OCI-LY7 (cell line): Measurements from ENCODE around the gene SGK1. TPM values are rescaled to one million over a fixed set of nuclear protein-coding genes. Genes with fewer than 3 reads are reported as not detected.
"Not testable (repeated sequence)": the region's sequence is repeated elsewhere in the genome, so short reads cannot be mapped to it uniquely, and the experiment has no call there.

Experiments used
- BruUV-seq: library from RNA; stranded (reverse); fragments of 400-500 nt; replicated peaks from 2 replicates; lab custom pipeline; 2021; lab: Mats Ljungman, UMichigan
- CTCF ChIA-PET: fragments of 300-600 bp; sonication (Branson Sonifier 250); formaldehyde crosslinking; loops from one replicate; lab custom pipeline; 2022; ENCODE audit warnings: antibody characterized with exemption; ENCODE audit not compliant: unreplicated experiment; lab: Charles Lee
- POLR2A ChIA-PET: fragments of 300-600 bp; sonication (Branson Sonifier 250); formaldehyde crosslinking; loops from one replicate; lab custom pipeline; 2022; ENCODE audit warnings: antibody characterized with exemption; lab: Charles Lee
- DNase-seq: peaks from one replicate; pipeline ENCODE4 v3.0.0-alpha.2; 2015; ENCODE audit warnings: low spot score
- H2AFZ ChIP-seq: fragments of 200-600 bp; sonication (generic), shearing (Covaris generic); 2 replicates; pipeline ENCODE4 v1.6.1; 2014; ENCODE audit warnings: mild to moderate bottlenecking, antibody characterized with exemption, low read length, moderate library complexity
- H3K27ac ChIP-seq: fragments of 200-600 bp; sonication (generic); 2 replicates; pipeline ENCODE4 v1.5.1; 2014; ENCODE audit warnings: mixed run types, low read depth, mild to moderate bottlenecking, moderate library complexity, low read length, inconsistent platforms; ENCODE audit not compliant: poor library complexity, severe bottlenecking
- H3K36me3 ChIP-seq: fragments of 200-600 bp; sonication (generic); 2 replicates; pipeline ENCODE4 v1.6.1; 2014; ENCODE audit warnings: mild to moderate bottlenecking, antibody characterized with exemption, low read length, moderate library complexity, mixed read lengths; ENCODE audit not compliant: insufficient read depth
- H3K4me1 ChIP-seq: fragments of 200-600 bp; sonication (generic); 2 replicates; pipeline ENCODE4 v1.5.1; 2014; ENCODE audit warnings: mild to moderate bottlenecking, low read length; ENCODE audit not compliant: insufficient read depth, poor library complexity, severe bottlenecking
- H3K4me2 ChIP-seq: fragments of 200-600 bp; sonication (generic); 2 replicates; pipeline ENCODE4 v1.6.1; 2014; ENCODE audit warnings: mild to moderate bottlenecking, low read length
- H3K4me3 ChIP-seq: fragments of 200-600 bp; sonication (generic); 2 replicates; pipeline ENCODE4 v1.5.1; 2014; ENCODE audit warnings: mild to moderate bottlenecking, low read depth, low read length; ENCODE audit not compliant: poor library complexity, severe bottlenecking
- H3K79me2 ChIP-seq: fragments of 200-600 bp; sonication (generic); 2 replicates; pipeline ENCODE4 v1.6.1; 2016; ENCODE audit warnings: low read depth, mild to moderate bottlenecking, low read length, moderate library complexity, mixed read lengths; ENCODE audit not compliant: insufficient read depth
- H3K9me2 ChIP-seq: fragments of 200-600 bp; sonication (generic); 2 replicates; pipeline ENCODE4 v1.6.1; 2016; ENCODE audit warnings: mild to moderate bottlenecking, low read length, mixed read lengths; ENCODE audit not compliant: insufficient read depth
- H3K9me3 ChIP-seq: fragments of 200-600 bp; sonication (generic); 2 replicates; pipeline ENCODE4 v1.6.1; 2014; ENCODE audit warnings: mild to moderate bottlenecking, mixed run types, low read length, mixed read lengths
- H4K20me1 ChIP-seq: fragments of 200-600 bp; sonication (generic); 2 replicates; pipeline ENCODE4 v1.6.1; 2014; ENCODE audit warnings: mild to moderate bottlenecking, antibody characterized with exemption, low read length, moderate library complexity, mixed read lengths; ENCODE audit not compliant: insufficient read depth
- EZH2phosphoT487 ChIP-seq: fragments of 200-600 bp; sonication (generic); IDR thresholded peaks from 2 replicates; pipeline ENCODE4 v1.6.1; 2018; ENCODE audit warnings: low read depth, borderline replicate concordance, mild to moderate bottlenecking, mixed run types, antibody characterized with exemption, low read length, moderate library complexity, mixed read lengths
- intact Hi-C: fragments of 100-400 bp; cut with micrococcal nuclease; formaldehyde crosslinking; loops from one replicate; pipeline ENCODE4 v1.10.0; 2022; ENCODE audit not compliant: unreplicated experiment
- total RNA-seq, 2 experiments: library from RNA; depleted of rRNA in 1 of 2; stranded (reverse); fragments of >200 nt in 1 of 2; shearing (Covaris generic) in 1 of 2; gene quantifications; 2 replicates each; pipeline ENCODE4 v1.2.3, GENCODE V29; 2014 to 2022
- TF ChIP-seq, protein P1 (sequence below): fragments of 200-600 bp; sonication (generic); conservative IDR thresholded peaks from 2 replicates; pipeline ENCODE4 v1.5.1; 2014; ENCODE audit warnings: mild to moderate bottlenecking, antibody characterized with exemption, low read length, moderate library complexity, mixed read lengths

The SGK1 gene
- total RNA-seq, 2 experiments from 2014 or later: 5.2 to 27.6 TPM

DNA sequence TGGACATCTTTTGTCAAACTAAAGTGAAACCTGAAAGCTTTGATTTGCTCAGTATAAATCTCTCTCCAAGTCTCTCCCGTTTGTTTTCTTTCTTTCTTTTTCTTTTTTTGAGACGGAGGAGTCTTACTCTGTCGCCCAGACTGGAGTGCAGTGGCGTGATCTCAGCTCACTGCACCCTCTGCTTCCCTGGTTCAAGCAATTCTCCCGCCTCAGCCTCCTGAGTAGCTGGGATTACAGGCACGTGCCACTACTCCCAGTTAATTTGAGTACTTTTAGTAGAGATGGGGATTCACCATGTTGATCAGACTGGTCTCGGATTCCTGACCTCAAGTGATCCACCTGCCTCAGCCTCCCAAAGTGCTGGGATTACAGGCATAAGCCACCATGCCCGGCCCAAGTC is 136.7 kb downstream of the SGK1 start:
- CTCF ChIA-PET: not testable (repeated sequence)
- POLR2A ChIA-PET: interaction anchor here (0.6 to 1.3 kb wide), 4 partner anchors 52 to 333 kb away, joined by 3 read pairs; no protein-coding TSS in a partner anchor

DNA sequence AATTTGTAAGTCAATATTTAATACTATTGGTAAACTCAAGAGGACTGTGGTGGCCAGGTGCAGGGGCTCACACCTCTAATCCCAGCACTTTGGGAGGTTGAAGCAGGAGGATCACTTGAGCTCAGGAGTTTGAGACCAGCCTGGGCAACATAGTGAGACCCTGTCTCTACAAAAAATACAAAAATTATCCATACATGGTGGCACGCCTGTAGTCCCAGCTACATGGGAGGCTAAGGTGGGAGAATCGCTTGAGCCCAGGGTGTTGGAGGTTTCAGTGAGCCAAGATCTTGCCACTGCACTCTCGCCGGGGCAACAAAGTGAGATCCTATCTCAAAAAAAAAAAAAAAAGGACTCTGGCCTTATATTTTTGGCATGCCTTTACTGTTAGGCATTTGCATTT is 137.4 kb downstream of the SGK1 start:
- POLR2A ChIA-PET: interaction anchor here (0.5 to 1.1 kb wide), 6 partner anchors 17 to 164 kb away, joined by 3 to 4 read pairs (median 3); no protein-coding TSS in a partner anchor
- H3K4me2 ChIP-seq, H2AFZ ChIP-seq, H3K4me3 ChIP-seq, CTCF ChIA-PET, DNase-seq, BruUV-seq, H3K36me3 ChIP-seq, intact Hi-C loops, H3K79me2 ChIP-seq, H4K20me1 ChIP-seq, H3K9me2 ChIP-seq, H3K9me3 ChIP-seq, H3K27ac ChIP-seq: not testable (repeated sequence)
- H3K4me1 ChIP-seq: peaks cover 22% of the 10 kb centered on the region

More for the DNA sequence above, 136.7 kb downstream of the SGK1 start:
- H3K9me2 ChIP-seq, intact Hi-C loops, H3K79me2 ChIP-seq, H3K4me3 ChIP-seq, DNase-seq, H4K20me1 ChIP-seq, H3K27ac ChIP-seq, H3K9me3 ChIP-seq, BruUV-seq, H3K4me2 ChIP-seq, H3K36me3 ChIP-seq: not testable (repeated sequence)
- peak overlapping the region; percentile 2; the same call in 1 of the 2 replicates for H2AFZ ChIP-seq
- H3K4me1 ChIP-seq: peaks cover 23% of the 10 kb centered on the region

- CTCF ChIA-PET: no interaction called here
- intact Hi-C loops: loop anchor here (5.0 to 10.0 kb wide), 3 partner anchors 276 to 1256 kb away; no protein-coding TSS in a partner anchor
- peak; percentile 73 for DNase-seq
- no TSS peak for BruUV-seq
- no peak overlapping the region for H3K27ac ChIP-seq
- peaks cover 30% of the 10 kb centered on the region for H3K4me1 ChIP-seq
- no peaks in the 10 kb centered on the region for H3K36me3 ChIP-seq
- no peaks in the 10 kb centered on the region for H3K9me3 ChIP-seq
- TF ChIP-seq EZH2phosphoT487: no peak
- TF ChIP-seq, protein P1, sequence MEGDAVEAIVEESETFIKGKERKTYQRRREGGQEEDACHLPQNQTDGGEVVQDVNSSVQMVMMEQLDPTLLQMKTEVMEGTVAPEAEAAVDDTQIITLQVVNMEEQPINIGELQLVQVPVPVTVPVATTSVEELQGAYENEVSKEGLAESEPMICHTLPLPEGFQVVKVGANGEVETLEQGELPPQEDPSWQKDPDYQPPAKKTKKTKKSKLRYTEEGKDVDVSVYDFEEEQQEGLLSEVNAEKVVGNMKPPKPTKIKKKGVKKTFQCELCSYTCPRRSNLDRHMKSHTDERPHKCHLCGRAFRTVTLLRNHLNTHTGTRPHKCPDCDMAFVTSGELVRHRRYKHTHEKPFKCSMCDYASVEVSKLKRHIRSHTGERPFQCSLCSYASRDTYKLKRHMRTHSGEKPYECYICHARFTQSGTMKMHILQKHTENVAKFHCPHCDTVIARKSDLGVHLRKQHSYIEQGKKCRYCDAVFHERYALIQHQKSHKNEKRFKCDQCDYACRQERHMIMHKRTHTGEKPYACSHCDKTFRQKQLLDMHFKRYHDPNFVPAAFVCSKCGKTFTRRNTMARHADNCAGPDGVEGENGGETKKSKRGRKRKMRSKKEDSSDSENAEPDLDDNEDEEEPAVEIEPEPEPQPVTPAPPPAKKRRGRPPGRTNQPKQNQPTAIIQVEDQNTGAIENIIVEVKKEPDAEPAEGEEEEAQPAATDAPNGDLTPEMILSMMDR: peak; percentile 91
- peak overlapping the region; percentile 63 for H3K4me3 ChIP-seq
- peak overlapping the region; percentile 71 for H2AFZ ChIP-seq
- no peaks in the 10 kb centered on the region for H3K9me2 ChIP-seq
- peak overlapping the region; percentile 75 for H3K4me2 ChIP-seq
- H4K20me1 ChIP-seq: no peaks in the 10 kb centered on the region
- H3K79me2 ChIP-seq: no peaks in the 10 kb centered on the region
- POLR2A ChIA-PET: interaction anchor here (0.5 to 1.6 kb wide), 5 partner anchors 17 to 763 kb away, joined by 3 to 10 read pairs (median 4); no protein-coding TSS in a partner anchor
Observed at GRCh38 chr6:134178161-134179044, 139.5 kb downstream of the SGK1 start.
